Fibroblast of skin of back (primary cell): ENCODE data around the gene ZNF260. TPM values are rescaled to one million over a fixed set of nuclear protein-coding genes. Genes with fewer than 3 reads are reported as not detected.
"Not testable (repeated sequence)": the region's sequence is repeated elsewhere in the genome, so short reads cannot be mapped to it uniquely, and the experiment has no call there.

ENCODE experiments used
- DNase-seq: peaks from one replicate; pipeline ENCODE4 v3.0.0-alpha.2; 2013
- polyA plus RNA-seq, 2 experiments: library from polyadenylated mRNA; unstranded; fragments of 120-200 nt; gene quantifications; one replicate each; pipeline ENCODE4 v1.2.1, GENCODE V29; 2013; ENCODE audit not compliant: insufficient read length in 2 of 2

ZNF260 gene
- 6.4 TPM for polyA plus RNA-seq (2013, experiment 1 of 2; ENCODE audit: insufficient read length)
- polyA plus RNA-seq (2013, experiment 2 of 2; ENCODE audit: insufficient read length), result 6.7 TPM

GRCh38 chr19:36528194-36528920, at the start of gene ZNF260:
ZNF260 (minus strand) TSS chr19:36528271; CDS start chr19:36515238, 13,033 bp downstream.
- DNase-seq, result peak; percentile 97

GRCh38 chr19:36577271-36577996, 49.4 kb upstream of the ZNF260 start:
- DNase-seq, result peak; percentile 12

GRCh38 chr19:36574741-36575140, 46.7 kb upstream of the ZNF260 start:
- no peak for DNase-seq

DNA sequence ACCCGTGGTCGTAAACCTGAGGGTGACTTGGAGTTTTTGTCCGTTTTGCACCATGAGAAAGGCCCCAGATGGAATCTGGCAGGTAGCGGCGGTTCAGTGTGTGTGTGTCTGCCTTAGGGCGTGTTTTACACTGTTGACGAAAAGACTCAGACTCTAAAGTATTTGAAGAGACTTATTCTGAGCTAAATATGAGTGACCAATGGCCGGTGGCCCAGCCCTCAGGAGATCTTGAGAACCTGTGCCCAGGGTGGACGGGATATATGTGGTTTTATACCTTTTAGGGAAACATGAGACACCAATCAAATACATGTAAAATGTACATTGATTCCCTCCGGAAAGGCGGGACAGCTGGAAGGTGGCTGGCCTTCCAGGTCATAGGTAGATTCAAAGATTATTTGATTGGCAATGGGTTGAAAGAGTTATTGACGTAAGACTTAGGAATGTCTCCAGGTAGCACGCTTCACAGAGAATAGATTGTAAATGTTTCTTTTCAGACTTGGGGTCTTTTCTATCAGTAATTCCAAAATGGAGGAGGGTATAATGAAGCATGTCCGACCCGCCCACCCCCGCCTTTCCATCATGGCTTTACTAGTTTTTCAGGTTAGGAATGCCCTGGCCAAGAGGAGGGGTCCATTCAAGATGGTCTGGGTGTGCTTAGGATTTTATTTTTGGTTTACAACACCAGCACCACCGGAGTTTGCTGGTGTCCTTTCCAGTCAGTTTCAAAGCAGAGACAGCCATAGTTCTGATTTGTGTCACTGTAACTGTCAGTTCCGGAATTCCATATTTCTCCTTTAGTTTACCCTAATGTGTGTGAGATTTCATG, 46.0 kb upstream of the ZNF260 start:
- DNase-seq, result no peak

DNA sequence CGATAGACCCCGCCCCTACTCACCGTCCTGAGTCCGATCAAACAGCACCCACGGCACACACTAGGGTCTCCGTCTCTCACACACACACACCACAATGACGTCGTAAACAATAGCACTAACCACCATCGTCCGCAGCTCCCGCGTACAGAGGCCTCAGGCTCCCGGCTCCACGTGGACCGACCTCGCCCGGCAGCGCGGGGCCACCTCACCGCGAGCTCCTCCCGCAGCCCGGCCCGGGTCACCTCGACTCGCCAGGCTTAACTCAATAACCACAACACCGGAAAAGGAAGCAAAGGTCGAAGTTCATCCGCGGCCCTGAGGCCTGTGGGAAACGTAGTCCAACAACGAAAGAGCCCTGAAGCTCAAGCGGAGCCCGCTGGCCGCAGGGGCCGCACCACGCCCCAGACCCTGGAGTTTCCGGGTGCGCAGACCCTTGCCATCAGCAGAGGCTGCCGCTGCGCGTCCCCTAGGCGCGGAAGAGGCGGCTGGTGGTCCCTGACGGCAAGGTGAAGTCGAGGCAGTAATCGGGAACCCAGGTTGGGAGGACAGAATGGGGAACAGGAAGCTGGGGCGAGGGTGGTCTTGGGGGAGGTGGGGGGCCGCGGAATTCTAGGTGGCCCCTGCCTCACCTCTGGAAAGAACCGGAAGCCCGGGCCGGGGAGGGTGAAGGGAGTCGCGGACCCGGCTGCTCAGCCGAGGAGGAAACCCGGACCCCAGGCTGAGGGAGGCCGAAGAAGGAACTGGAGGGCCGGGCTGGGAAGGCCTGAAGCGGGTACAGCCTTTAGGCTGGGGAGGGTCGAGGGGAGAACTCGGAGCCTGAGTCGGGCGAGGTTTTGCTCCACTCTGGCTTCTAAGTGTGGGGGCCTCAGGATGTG, 45.2 kb upstream of the ZNF260 start, which contains the start of gene ZNF529:
ZNF529 (minus strand) TSS at position 273 of the 875 bp plus-strand sequence. CDS start 946 bp downstream, outside the sequence.
- peak; percentile 92 for DNase-seq

GRCh38 chr19:36572593-36573019, 44.5 kb upstream of the ZNF260 start:
- no peak for DNase-seq

- no peak for DNase-seq
These were observed 36.3 kb upstream of the ZNF260 start for GRCh38 chr19:36564391-36564790.

DNA sequence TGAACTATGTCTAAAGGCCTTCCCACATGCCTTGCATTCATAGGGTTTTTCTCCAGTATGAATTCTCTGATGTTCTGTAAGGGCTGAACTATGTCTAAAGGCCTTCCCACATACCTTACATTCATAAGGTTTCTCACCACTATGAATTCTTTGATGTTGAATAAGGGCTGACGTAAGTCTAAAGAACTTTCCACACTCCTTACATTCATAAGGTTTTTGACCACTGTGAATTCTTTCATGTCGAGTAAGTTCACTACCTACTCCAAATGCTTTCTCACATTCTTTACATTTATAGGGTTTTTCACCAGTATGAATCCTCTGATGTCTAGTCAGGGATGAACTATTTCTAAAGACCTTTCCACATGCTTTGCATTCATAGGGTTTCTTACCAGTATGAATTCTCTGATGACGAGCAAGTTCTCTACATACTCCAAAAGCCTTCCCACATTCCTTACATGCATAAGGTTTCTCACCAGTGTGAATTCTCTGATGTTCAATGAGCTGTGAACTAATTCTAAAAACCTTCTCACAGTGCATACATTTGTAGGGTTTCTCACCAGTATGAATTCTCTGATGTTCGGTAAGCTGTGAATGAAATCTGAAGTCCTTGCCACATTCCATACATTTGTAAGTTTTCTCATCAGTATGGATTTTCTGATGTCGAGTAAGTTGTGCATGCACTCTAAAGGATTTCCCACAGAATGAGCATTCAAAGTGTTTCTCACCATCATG, 19.1 kb upstream of the ZNF260 start:
- DNase-seq, result peak; percentile 16

GRCh38 chr19:36528921-36529518, 949 bp upstream of the ZNF260 start:
- no peak for DNase-seq

DNA sequence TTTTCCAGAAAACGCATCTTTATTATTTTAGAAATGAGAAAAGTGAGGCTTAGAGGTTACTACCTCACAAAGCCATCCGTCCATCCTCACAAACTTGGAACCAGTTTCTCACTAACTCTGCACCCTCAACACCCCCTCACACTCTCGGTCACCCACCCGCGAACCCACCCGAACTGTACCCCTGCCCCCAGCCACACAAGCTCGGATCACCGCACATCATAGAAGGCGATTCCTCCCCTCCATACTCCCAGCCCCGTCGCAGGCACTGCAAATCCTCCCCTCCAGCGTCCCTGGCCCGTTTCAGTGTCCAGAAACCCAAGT, 238 bp downstream of the ZNF260 start:
- no peak for DNase-seq

GRCh38 chr19:36527341-36527740, 730 bp downstream of the ZNF260 start:
- DNase-seq, result no peak

DNA sequence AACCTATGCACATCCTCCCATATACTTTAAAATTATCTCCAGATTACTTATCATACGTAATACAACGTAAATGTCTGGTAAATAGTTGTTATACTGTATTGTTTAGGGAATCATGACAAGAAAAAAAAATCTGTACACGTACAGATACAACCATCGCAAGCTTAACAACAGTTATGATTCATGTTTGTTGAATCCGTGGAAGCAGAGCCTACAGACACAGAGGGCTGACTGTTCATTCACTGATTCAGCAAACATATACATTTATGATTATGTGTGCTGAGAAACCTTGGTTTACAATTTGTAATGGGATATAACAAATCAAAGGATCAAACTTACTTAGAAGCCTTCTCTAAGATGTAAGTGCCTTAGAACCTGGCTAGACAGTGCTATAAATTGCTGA, 1.5 kb downstream of the ZNF260 start:
- DNase-seq, result no peak

- DNase-seq, result no peak
These were observed 3.5 kb downstream of the ZNF260 start for GRCh38 chr19:36524617-36525016.

GRCh38 chr19:36514012-36514612, 14.0 kb downstream of the ZNF260 start:
- no peak for DNase-seq

GRCh38 chr19:36508325-36508724, 19.7 kb downstream of the ZNF260 start:
- no peak for DNase-seq

GRCh38 chr19:36501973-36502372, 26.1 kb downstream of the ZNF260 start:
- DNase-seq, result no peak

DNA sequence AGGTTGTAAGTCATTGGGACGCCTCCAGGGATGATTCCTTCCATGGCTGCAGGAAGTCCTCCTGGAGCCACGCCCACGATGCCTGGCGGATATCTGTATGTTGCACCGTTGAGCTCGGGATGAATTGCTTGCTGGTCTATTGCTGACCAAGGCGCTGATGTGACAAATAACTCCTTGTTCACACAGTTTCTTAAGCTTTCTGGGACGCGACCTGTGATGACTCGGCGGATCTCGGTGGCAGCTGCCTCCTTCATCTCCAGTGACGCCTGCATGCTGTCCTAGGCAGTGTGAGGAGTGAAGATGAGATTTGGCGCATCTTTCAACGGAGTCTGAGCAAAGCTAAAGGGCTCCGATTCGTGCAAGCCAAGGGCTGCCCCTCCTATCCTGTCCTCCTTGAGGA, 31.1 kb downstream of the ZNF260 start:
- DNase-seq, result no peak

- DNase-seq, result peak; percentile 53
These were observed 35.2 kb downstream of the ZNF260 start for GRCh38 chr19:36492689-36493453.

DNA sequence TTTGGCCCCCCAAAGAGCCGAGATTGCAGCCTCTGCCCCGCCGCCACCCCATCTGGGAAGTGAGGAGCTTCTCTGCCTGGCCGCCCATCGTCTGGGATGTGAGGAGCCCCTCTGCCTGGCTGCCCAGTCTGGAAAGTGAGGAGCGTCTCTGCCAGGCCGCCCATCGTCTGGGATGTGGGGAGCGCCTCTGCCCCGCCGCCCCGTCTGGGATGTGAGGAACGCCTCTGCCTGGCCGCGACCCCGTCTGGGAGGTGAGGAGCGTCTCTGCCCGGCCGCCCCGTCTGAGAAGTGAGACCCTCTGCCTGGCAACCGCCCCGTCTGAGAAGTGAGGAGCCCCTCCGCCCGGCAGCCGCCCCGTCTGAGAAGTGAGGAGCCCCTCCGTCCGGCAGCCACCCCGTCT, 37.2 kb downstream of the ZNF260 start:
- DNase-seq, result not testable (repeated sequence)
